SK-N-SH (cell line): Measurements from ENCODE around the gene PLOD2. TPM values are rescaled to one million over a fixed set of nuclear protein-coding genes. Genes with fewer than 3 reads are reported as not detected.

Experiments
- CTCF ChIA-PET: fragments of 300-600, 350-600 bp; formaldehyde crosslinking; extraction: SDS; loops from one replicate; lab custom pipeline; 2021; lab: Yijun Ruan, JAX
- POLR2A ChIA-PET: fragments of 350-600 bp; sonication (Branson Sonifier 250); formaldehyde crosslinking; extraction: SDS; loops from one replicate; lab custom pipeline; 2020; ENCODE audit warnings: antibody characterized with exemption, inconsistent platforms; lab: Yijun Ruan, JAX
- DNase-seq: peaks from one replicate; pipeline ENCODE4 v3.0.0; 2012
- H2AFZ ChIP-seq: fragments of 200-600 bp; sonication (generic); 2 replicates; pipeline ENCODE4 v1.8.1; 2016; ENCODE audit warnings: antibody characterized with exemption, mild to moderate bottlenecking, low read depth
- H3F3A ChIP-seq: fragments of 200-600 bp; sonication (generic); replicated peaks from 2 replicates; pipeline ENCODE3; 2016; ENCODE audit warnings: antibody characterized with exemption, mild to moderate bottlenecking; ENCODE audit not compliant: insufficient read depth
- H3K27ac ChIP-seq, 2 experiments: fragments of 200-500 bp in 1 of 2; fragments of 200-600 bp in 1 of 2; sonication (Bioruptor generic) in 1 of 2; sonication (generic), shearing (Covaris generic) in 1 of 2; 2 replicates each; pipeline versions ENCODE4 v1.5.1 to v1.6.1; 2014 to 2016; ENCODE audit warnings: low read depth in 2 of 2, inconsistent platforms in 1 of 2, low read length in 1 of 2, mild to moderate bottlenecking in 1 of 2, mixed read lengths in 1 of 2
- H3K27me3 ChIP-seq: fragments of 200-600 bp; sonication (generic), shearing (Covaris generic); 2 replicates; pipeline ENCODE4 v1.6.1; 2016; ENCODE audit warnings: mixed run types; ENCODE audit not compliant: insufficient read depth
- H3K36me3 ChIP-seq, 2 experiments: fragments of 200-500 bp in 1 of 2; fragments of 200-600 bp in 1 of 2; sonication (Bioruptor generic) in 1 of 2; sonication (generic) in 1 of 2; replicated peaks in 1 of 2; 2 replicates each; pipeline versions ENCODE3 to v1.5.1; 2014 to 2016; ENCODE audit warnings: low read length in 1 of 2, mild to moderate bottlenecking in 1 of 2; ENCODE audit not compliant: insufficient read depth in 2 of 2, control insufficient read depth in 1 of 2
- H3K4me1 ChIP-seq, 2 experiments: fragments of 200-500 bp in 1 of 2; fragments of 200-600 bp in 1 of 2; sonication (Bioruptor generic) in 1 of 2; sonication (generic), shearing (Covaris generic) in 1 of 2; 2 replicates each; pipeline versions ENCODE4 v1.5.1 to v1.6.1; 2014 to 2016; ENCODE audit warnings: low read depth in 1 of 2, low read length in 1 of 2, mixed run types in 1 of 2; ENCODE audit not compliant: insufficient read depth in 2 of 2, control insufficient read depth in 1 of 2
- H3K4me2 ChIP-seq: fragments of 200-600 bp; sonication (generic), shearing (Covaris generic); 2 replicates; pipeline ENCODE4 v1.6.1; 2017; ENCODE audit warnings: mixed run types
- H3K4me3 ChIP-seq, 2 experiments: fragments of 200-500 bp in 1 of 2; fragments of 200-600 bp in 1 of 2; sonication (Bioruptor generic) in 1 of 2; sonication (generic), shearing (Covaris generic) in 1 of 2; 2 replicates each; pipeline versions ENCODE4 v1.5.1 to v1.8.1; 2014 to 2016; ENCODE audit warnings: low read depth in 2 of 2, inconsistent platforms in 1 of 2, low read length in 1 of 2, mild to moderate bottlenecking in 1 of 2, mixed read lengths in 1 of 2, moderate library complexity in 1 of 2
- H3K79me2 ChIP-seq: fragments of 200-600 bp; sonication (generic); 2 replicates; pipeline ENCODE4 v1.8.1; 2017; ENCODE audit warnings: mild to moderate bottlenecking; ENCODE audit not compliant: insufficient read depth
- H3K9ac ChIP-seq: fragments of 200-600 bp; sonication (generic); 2 replicates; pipeline ENCODE4 v1.6.1; 2017; ENCODE audit warnings: mixed run types
- H3K9me2 ChIP-seq: fragments of 200-600 bp; sonication (generic); 2 replicates; pipeline ENCODE4 v1.6.1; 2017; ENCODE audit warnings: mixed run types
- H3K9me3 ChIP-seq: fragments of 200-600 bp; sonication (generic); 2 replicates; pipeline ENCODE4 v1.6.1; 2017; ENCODE audit warnings: mixed run types, mild to moderate bottlenecking, moderate library complexity
- H4K20me1 ChIP-seq: fragments of 200-600 bp; sonication (generic); 2 replicates; pipeline ENCODE4 v1.6.1; 2017; ENCODE audit warnings: mild to moderate bottlenecking, mixed run types; ENCODE audit not compliant: insufficient read depth
- CHD2 ChIP-seq: fragments of 150-350 bp; IDR thresholded peaks from 2 replicates; pipeline ENCODE4 v1.6.1; 2018; ENCODE audit warnings: low read length; ENCODE audit not compliant: partially characterized antibody
- ELF1 ChIP-seq: IDR thresholded peaks from 2 replicates; pipeline ENCODE4 v1.4.0; 2012
- EP300 ChIP-seq, 2 experiments: IDR thresholded peaks; 2 replicates each; pipeline versions ENCODE4 v1.4.0 to v1.6.1; 2012; ENCODE audit warnings: borderline replicate concordance in 1 of 2, low read depth in 1 of 2, low read length in 1 of 2
- FOSL2 ChIP-seq: IDR thresholded peaks from 2 replicates; pipeline ENCODE4 v1.4.0; 2012; ENCODE audit warnings: low read depth, mild to moderate bottlenecking, moderate library complexity, borderline replicate concordance
- RAD21 ChIP-seq: IDR thresholded peaks from 2 replicates; pipeline ENCODE4 v1.6.1; 2012; ENCODE audit warnings: mild to moderate bottlenecking, low read length
- RXRA ChIP-seq: IDR thresholded peaks from 2 replicates; pipeline ENCODE4 v1.4.0; 2012; ENCODE audit warnings: low read depth, mild to moderate bottlenecking, borderline replicate concordance
- TAF1 ChIP-seq: IDR thresholded peaks from 2 replicates; pipeline ENCODE4 v1.6.1; 2012; ENCODE audit warnings: low read depth, mild to moderate bottlenecking, low read length, moderate library complexity, borderline replicate concordance
- TEAD4 ChIP-seq: IDR thresholded peaks from 2 replicates; pipeline ENCODE4 v1.4.0; 2012; ENCODE audit warnings: mild to moderate bottlenecking, borderline replicate concordance; ENCODE audit not compliant: insufficient read depth
- USF1 ChIP-seq: IDR thresholded peaks from 2 replicates; pipeline ENCODE4 v1.4.0; 2012; ENCODE audit warnings: low read depth, borderline replicate concordance
- WGBS: methylation state at CpG from one replicate; pipeline ENCODE4 v1.1.6; 2017; ENCODE audit warnings: low lambda C conversion rate; 5-methylcytosine and 5-hydroxymethylcytosine counted together
- polyA plus RNA-seq, 3 experiments: library from polyadenylated mRNA; depleted of rRNA; stranded (reverse); fragments of >200 nt; gene quantifications; 2 replicates each; pipeline ENCODE4 v1.2.3, GENCODE V29; 2012

PLOD2 gene
- polyA plus RNA-seq, 1 of the 3 experiments (the other 2 are of a cell fraction), result 0.58 TPM

GRCh38 chr3:146159616-146160320 lies 1.2 kb downstream of the PLOD2 start:
- Histone ChIP-seq H3K9me3 (no peaks in the 10 kb centered on the region), H4K20me1 (no peaks in the 10 kb centered on the region), H3K4me1 (no peaks in the 10 kb centered on the region; a peak in 1 of 4 replicates), H3K4me3 (peak overlapping the region in 1 of 2 experiments; percentile 37; a peak in 1 of 4 replicates), H3K36me3 (no peaks in the 10 kb centered on the region), H3K4me2 (0 out of 2 replicates have a peak overlapping the region, but pooled peaks have one; percentile 66), H3K9me2 (no peaks in the 10 kb centered on the region), H3K27ac (no peak overlapping the region), H3K9ac (no peak overlapping the region), H2AFZ (peak overlapping the region; percentile 2; the same call in 1 of the 2 replicates), H3K27me3 (peaks cover 33% of the 10 kb centered on the region), H3F3A (no peaks in the 10 kb centered on the region), H3K79me2 (no peaks in the 10 kb centered on the region)
- TF ChIP-seq FOSL2 (no peak), TEAD4 (no peak), TAF1 (no peak), USF1 (no peak), EP300 (IDR thresholded peaks at IDR 0.05; ENCODE audit: borderline replicate concordance in 1 of 2, low read depth in 1 of 2, low read length in 1 of 2) (no peak), ELF1 (no peak), CHD2 (no peak), RAD21 (no peak)
- DNase-seq, result no peak
- ChIA-PET CTCF (interaction anchor here (1.6 kb wide), 1 partner anchor 30 kb away, joined by 6 read pairs; no protein-coding TSS in a partner anchor), POLR2A (no interaction called here)
- 2% methylated on average over 7 of the region's 7 CpGs for WGBS

- Histone ChIP-seq H4K20me1 (no peaks in the 10 kb centered on the region), H3K4me3 (no peak overlapping the region), H3K4me2 (no peak overlapping the region), H3F3A (no peaks in the 10 kb centered on the region), H3K79me2 (no peaks in the 10 kb centered on the region), H3K9ac (no peak overlapping the region), H3K27ac (no peak overlapping the region), H3K36me3 (no peaks in the 10 kb centered on the region), H3K27me3 (peaks cover 33% of the 10 kb centered on the region), H2AFZ (no peak overlapping the region), H3K4me1 (no peaks in the 10 kb centered on the region; a peak in 1 of 4 replicates), H3K9me3 (no peaks in the 10 kb centered on the region), H3K9me2 (no peaks in the 10 kb centered on the region)
- DNase-seq, result no peak
- TF ChIP-seq RXRA, result no peak
- no peak for TF ChIP-seq TEAD4
- TF ChIP-seq EP300 (IDR thresholded peaks at IDR 0.05; ENCODE audit: borderline replicate concordance in 1 of 2, low read depth in 1 of 2, low read length in 1 of 2), result no peak
- ChIA-PET POLR2A (no interaction called here), CTCF (interaction anchor here (0.5 to 2.3 kb wide), 2 partner anchors 31 to 643 kb away, joined by 3 to 6 read pairs; no protein-coding TSS in a partner anchor)
- 3% methylated on average over 4 of the region's 4 CpGs for WGBS
Observed at GRCh38 chr3:146159037-146159436, 1.9 kb downstream of the PLOD2 start.
